ENCODE results near the gene RECK.

The RECK gene

GRCh38 chr9:36135741-36136271 is 99.1 kb downstream of the RECK start:
- no peak overlapping the region for H3K27ac ChIP-seq
- no peak for DNase-seq (ENCODE audit: low read depth, low spot score)

- no peak for DNase-seq (ENCODE audit: low read depth, low spot score)
- no peak within 1 kb of the TSS for H3K27ac ChIP-seq
Observed at GRCh38 chr9:36136272-36136893, 99.7 kb downstream of the RECK start, which contains the start of gene GLIPR2. TSS of gene GLIPR2 (plus strand) at chr9:36136733. CDS start at chr9:36136779, 46 bp downstream.

- no peak for DNase-seq (ENCODE audit: low read depth, low spot score)
- H3K27ac ChIP-seq: no peak overlapping the region
Observed at GRCh38 chr9:36136894-36137391, 100.2 kb downstream of the RECK start.

GRCh38 chr9:36137392-36138004 is 100.8 kb downstream of the RECK start:
- H3K27ac ChIP-seq: no peak overlapping the region
- DNase-seq (ENCODE audit: low read depth, low spot score): no peak

GRCh38 chr9:36138496-36138895 is 101.8 kb downstream of the RECK start:
- no peak overlapping the region for H3K27ac ChIP-seq
- no peak for DNase-seq (ENCODE audit: low read depth, low spot score)

- DNase-seq (ENCODE audit: low read depth, low spot score): no peak
Observed at GRCh38 chr9:36138901-36139300, 102.2 kb downstream of the RECK start.

GRCh38 chr9:36140086-36141084 is 103.7 kb downstream of the RECK start:
- no peak overlapping the region for H3K27ac ChIP-seq
- DNase-seq (ENCODE audit: low read depth, low spot score): no peak

More at GRCh38 chr9:36138901-36139300, 102.2 kb downstream of the RECK start:
- H3K27ac ChIP-seq: no peak overlapping the region

GRCh38 chr9:36141288-36141687 is 104.6 kb downstream of the RECK start:
- H3K27ac ChIP-seq: no peak overlapping the region
- DNase-seq (ENCODE audit: low read depth, low spot score): no peak

GRCh38 chr9:36141761-36142160 is 105.0 kb downstream of the RECK start:
- H3K27ac ChIP-seq: no peak overlapping the region
- no peak for DNase-seq (ENCODE audit: low read depth, low spot score)

GRCh38 chr9:36142510-36143244 is 106.0 kb downstream of the RECK start:
- DNase-seq (ENCODE audit: low read depth, low spot score): no peak
- no peak overlapping the region for H3K27ac ChIP-seq

- H3K27ac ChIP-seq: no peak overlapping the region
- DNase-seq (ENCODE audit: low read depth, low spot score): no peak
Observed at GRCh38 chr9:36143245-36143641, 106.5 kb downstream of the RECK start.

GRCh38 chr9:36144309-36145232 is 107.9 kb downstream of the RECK start:
- DNase-seq (ENCODE audit: low read depth, low spot score): no peak
- H3K27ac ChIP-seq: no peak overlapping the region

GRCh38 chr9:36145970-36146369 is 109.3 kb downstream of the RECK start:
- no peak for DNase-seq (ENCODE audit: low read depth, low spot score)
- H3K27ac ChIP-seq: no peak overlapping the region

GRCh38 chr9:36146651-36147050 is 109.9 kb downstream of the RECK start:
- H3K27ac ChIP-seq: no peak overlapping the region
- no peak for DNase-seq (ENCODE audit: low read depth, low spot score)

GRCh38 chr9:36147441-36148175 is 110.9 kb downstream of the RECK start:
- no peak overlapping the region for H3K27ac ChIP-seq

GRCh38 chr9:36148311-36149051 is 111.8 kb downstream of the RECK start:
- no peak for DNase-seq (ENCODE audit: low read depth, low spot score)
- H3K27ac ChIP-seq: no peak overlapping the region

More at GRCh38 chr9:36147441-36148175, 110.9 kb downstream of the RECK start:
- DNase-seq (ENCODE audit: low read depth, low spot score): no peak

GRCh38 chr9:36149197-36149596 is 112.5 kb downstream of the RECK start:
- no peak for DNase-seq (ENCODE audit: low read depth, low spot score)
- H3K27ac ChIP-seq: no peak overlapping the region

Data from epithelial cell of prostate (primary cell).